SKM-1 treated with dmso at 0.1 percent for 144 hours (cell line): ENCODE measurements around the gene EMILIN1.
"Not testable (repeated sequence)": the region's sequence is repeated elsewhere in the genome, so short reads cannot be mapped to it uniquely, and the experiment has no call there.

Source experiments
- DNase-seq: peaks from one replicate; lab custom pipeline; 2025; ENCODE audit not compliant: unreplicated experiment; lab: John Stamatoyannopoulos, UW

Gene EMILIN1

GRCh38 chr2:27053776-27054175 is 24.6 kb upstream of the EMILIN1 start:
- DNase-seq, result no peak

- DNase-seq, result no peak
These were observed 23.7 kb upstream of the EMILIN1 start for GRCh38 chr2:27054721-27055120.

GRCh38 chr2:27057184-27057583 is 21.2 kb upstream of the EMILIN1 start:
- DNase-seq, result no peak

- no peak for DNase-seq
These were observed 20.2 kb upstream of the EMILIN1 start for GRCh38 chr2:27058210-27058609.

- DNase-seq, result no peak
These were observed 19.1 kb upstream of the EMILIN1 start for GRCh38 chr2:27059141-27059820.

- no peak for DNase-seq
These were observed 18.1 kb upstream of the EMILIN1 start for GRCh38 chr2:27060323-27060722.

GRCh38 chr2:27065128-27065527 is 13.3 kb upstream of the EMILIN1 start:
- no peak for DNase-seq

GRCh38 chr2:27067385-27067784 is 11.0 kb upstream of the EMILIN1 start:
- DNase-seq, result no peak

GRCh38 chr2:27069436-27069835 is 9.0 kb upstream of the EMILIN1 start:
- DNase-seq, result no peak

- DNase-seq, result no peak
These were observed 8.3 kb upstream of the EMILIN1 start for GRCh38 chr2:27069961-27070618.

GRCh38 chr2:27070653-27071276 is 7.7 kb upstream of the EMILIN1 start:
- DNase-seq, result no peak

- DNase-seq, result peak; percentile 89
These were observed 7.0 kb upstream of the EMILIN1 start, which contains the start of gene OST4 for GRCh38 chr2:27071277-27071989. TSS of gene OST4 (minus strand) at chr2:27071654.

- DNase-seq, result no peak
These were observed 6.2 kb upstream of the EMILIN1 start for GRCh38 chr2:27071990-27072830.

- DNase-seq, result no peak
These were observed 5.5 kb upstream of the EMILIN1 start for GRCh38 chr2:27072920-27073319.

GRCh38 chr2:27073782-27074181 is 4.6 kb upstream of the EMILIN1 start:
- DNase-seq, result no peak

GRCh38 chr2:27074738-27075565 is 3.5 kb upstream of the EMILIN1 start:
- DNase-seq, result peak; percentile 69

- DNase-seq, result not testable (repeated sequence)
These were observed 2.9 kb upstream of the EMILIN1 start for GRCh38 chr2:27075566-27075871.

GRCh38 chr2:27076323-27076722 is 2.1 kb upstream of the EMILIN1 start:
- no peak for DNase-seq

GRCh38 chr2:27077231-27077630 is 1.2 kb upstream of the EMILIN1 start:
- DNase-seq, result no peak
